ENCODE data around the gene RAB33B. TPM values are rescaled to one million over a fixed set of nuclear protein-coding genes. Genes with fewer than 3 reads are reported as not detected.
"Not testable (repeated sequence)": the region's sequence is repeated elsewhere in the genome, so short reads cannot be mapped to it uniquely, and the experiment has no call there.

Gene RAB33B
- total and polyA plus RNA-seq, 2 of the 8 experiments (the other 6 are each of a cell fraction or from before 2014, with no cell fraction given) = 4.2 to 8.7 TPM

DNA sequence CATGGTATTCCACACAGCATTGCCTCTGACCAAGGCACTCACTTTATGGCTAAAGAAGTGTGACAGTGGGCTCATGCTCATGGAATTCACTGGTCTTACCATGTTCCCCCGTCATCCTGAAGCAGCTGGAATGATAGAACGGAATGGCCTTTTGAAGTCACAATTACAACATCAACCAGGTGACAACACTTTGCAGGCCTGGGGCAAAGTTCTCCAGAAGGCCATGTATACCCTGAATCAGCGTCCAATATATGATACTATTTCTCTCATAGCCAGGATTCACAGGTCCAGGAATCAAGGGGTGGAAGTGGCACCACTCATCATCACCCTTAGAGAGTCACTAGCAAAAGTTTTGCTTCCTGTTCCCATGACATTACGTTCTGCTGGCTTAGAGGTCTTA is 6.8 kb upstream of the RAB33B start:
- H2BK20ac ChIP-seq (ENCODE audit: low read length); H3K56ac ChIP-seq (replicated peaks; ENCODE audit: insufficient read length, low read depth, low read length); H4K20me1 ChIP-seq (replicated peaks in 1 of 2; ENCODE audit: control insufficient read depth in 1 of 2, insufficient read depth in 2 of 2, low read length in 2 of 2); FAIRE-seq; H2BK5ac ChIP-seq (ENCODE audit: low read depth, low read length); H2BK12ac ChIP-seq (ENCODE audit: low read depth, low read length); H2AFZ ChIP-seq (ENCODE audit: low read length); H4K5ac ChIP-seq (ENCODE audit: insufficient read length, low read depth, low read length); H4K91ac ChIP-seq (replicated peaks; ENCODE audit: insufficient read length, low read length); H3K79me2 ChIP-seq (ENCODE audit: control insufficient read depth in 1 of 2, insufficient read depth in 2 of 2, low read length in 2 of 2); H3K4me3 ChIP-seq (ENCODE audit: extremely low read depth in 1 of 4, insufficient read depth in 2 of 4, low read depth in 3 of 4, low read length in 4 of 4); H3K23me2 ChIP-seq (ENCODE audit: low read depth, low read length); H3K27ac ChIP-seq (ENCODE audit: low read depth, low read length); H3K4ac ChIP-seq (replicated peaks; ENCODE audit: insufficient read length, low read depth, low read length); H3K36me3 ChIP-seq (ENCODE audit: control insufficient read depth in 2 of 4, insufficient read depth in 4 of 4, low read length in 3 of 4); CTCF ChIA-PET (ENCODE audit: partially characterized antibody); H3K14ac ChIP-seq (ENCODE audit: insufficient read length); H3K4me2 ChIP-seq (ENCODE audit: insufficient read depth in 1 of 2, low read depth in 2 of 2, low read length in 2 of 2); H3K27me3 ChIP-seq (replicated peaks in 1 of 4; ENCODE audit: control insufficient read depth in 3 of 4, extremely low read depth in 1 of 4, insufficient read depth in 3 of 4, low read length in 3 of 4); H4K8ac ChIP-seq (ENCODE audit: extremely low read depth, insufficient read depth, low read length); H3K4me1 ChIP-seq (replicated peaks in 1 of 4; ENCODE audit: control insufficient read depth in 3 of 4, insufficient read depth in 4 of 4, low read length in 3 of 4); H3K9me3 ChIP-seq (ENCODE audit: insufficient read depth in 2 of 2, low read depth in 1 of 2, low read length in 1 of 2); H2AK5ac ChIP-seq (ENCODE audit: low read depth, low read length); H2BK15ac ChIP-seq (ENCODE audit: low read length); H3K9ac ChIP-seq (replicated peaks in 1 of 4; ENCODE audit: extremely low read depth in 1 of 4, low read depth in 3 of 4, low read length in 3 of 4); H3K23ac ChIP-seq (ENCODE audit: insufficient read length); DNase-seq (ENCODE audit: low read depth in 1 of 2, low spot score in 2 of 2); H2BK120ac ChIP-seq (replicated peaks; ENCODE audit: low read depth, low read length); H3K79me1 ChIP-seq (ENCODE audit: low read depth, low read length); H3K18ac ChIP-seq (ENCODE audit: extremely low read depth, low read length): not testable (repeated sequence)
- POLR2A ChIA-PET (ENCODE audit: partially characterized antibody) = interaction anchor here (1.3 kb wide), 1 partner anchor 10 kb away, joined by 3 read pairs; no protein-coding TSS in a partner anchor
- 91% methylated on average over 4 of the region's 4 CpGs; no CpG with 5 or more reads in 1 of the 2 experiments for WGBS, 2 experiments (ENCODE audit: extremely low coverage in 1 of 2, insufficient coverage in 1 of 2, insufficient read length in 1 of 2, insufficient replicate concordance in 2 of 2, low coverage in 1 of 2, low lambda C conversion rate in 2 of 2, missing lambda C conversion rate in 1 of 2)
